Neural cell (in vitro differentiated cells): ENCODE data around the gene LPAR5. TPM values are rescaled to one million over a fixed set of nuclear protein-coding genes. Genes with fewer than 3 reads are reported as not detected.

Experiments used
- H2AFZ ChIP-seq: fragments of 200-600, 300-800 bp; sonication (generic), shearing (Covaris generic); 2 replicates; pipeline ENCODE4 v1.6.0; 2014; ENCODE audit warnings: low read depth, mild to moderate bottlenecking, antibody characterized with exemption, low read length, moderate library complexity
- H3F3A ChIP-seq: fragments of 200-600 bp; shearing (Covaris generic); 2 replicates; pipeline ENCODE4 v1.6.1; 2016; ENCODE audit warnings: mild to moderate bottlenecking, moderate library complexity, mixed read lengths, antibody characterized with exemption, low read length; ENCODE audit not compliant: insufficient read depth, poor library complexity, severe bottlenecking
- H3K27ac ChIP-seq: fragments of 200-600, 300-800 bp; sonication (generic), shearing (Covaris generic); 2 replicates; pipeline ENCODE4 v1.5.1; 2014; ENCODE audit warnings: mild to moderate bottlenecking, low read length, moderate library complexity
- H3K27me3 ChIP-seq: fragments of 300-800, 200-600 bp; sonication (generic), shearing (Covaris generic); 2 replicates; pipeline ENCODE4 v1.6.0; 2014; ENCODE audit warnings: mild to moderate bottlenecking, low read depth, low read length, moderate library complexity; ENCODE audit not compliant: insufficient read depth
- H3K36me3 ChIP-seq: fragments of 300-800, 200-600 bp; sonication (generic), shearing (Covaris generic); 2 replicates; pipeline ENCODE4 v1.5.1; 2014; ENCODE audit warnings: mild to moderate bottlenecking, antibody characterized with exemption, low read length, moderate library complexity; ENCODE audit not compliant: insufficient read depth
- H3K4me2 ChIP-seq: fragments of 300-800, 200-600 bp; sonication (generic), shearing (Covaris generic); 2 replicates; pipeline ENCODE4 v1.6.0; 2014; ENCODE audit warnings: mild to moderate bottlenecking, low read length
- H3K4me3 ChIP-seq: fragments of 300-800, 200-600 bp; sonication (generic), shearing (Covaris generic); 2 replicates; pipeline ENCODE4 v1.5.1; 2014; ENCODE audit warnings: mild to moderate bottlenecking, low read length, moderate library complexity
- H3K79me2 ChIP-seq: fragments of 200-600 bp; shearing (Covaris generic); replicated peaks from 2 replicates; pipeline ENCODE4 v1.6.0; 2014; ENCODE audit warnings: mild to moderate bottlenecking, low read length, moderate library complexity; ENCODE audit not compliant: insufficient read depth
- H3K9ac ChIP-seq: fragments of 300-800, 200-600 bp; sonication (generic), shearing (Covaris generic); 2 replicates; pipeline ENCODE4 v1.6.1; 2016; ENCODE audit warnings: mild to moderate bottlenecking, low read length, mixed read lengths
- H3K9me2 ChIP-seq: fragments of 200-600 bp; shearing (Covaris generic); 2 replicates; pipeline ENCODE4 v1.6.1; 2016; ENCODE audit warnings: mild to moderate bottlenecking, low read length, mixed read lengths; ENCODE audit not compliant: insufficient read depth
- H3K9me3 ChIP-seq: fragments of 200-600, 300-800 bp; sonication (generic), shearing (Covaris generic); 2 replicates; pipeline ENCODE4 v1.6.1; 2016; ENCODE audit warnings: mild to moderate bottlenecking, mixed run types, low read length, moderate library complexity, mixed read lengths
- H4K20me1 ChIP-seq: fragments of 200-600 bp; shearing (Covaris generic); 2 replicates; pipeline ENCODE4 v1.6.1; 2016; ENCODE audit warnings: mild to moderate bottlenecking, mixed run types; ENCODE audit not compliant: insufficient read depth
- EP300 ChIP-seq: fragments of 450-650 bp; conservative IDR thresholded peaks from 2 replicates; pipeline ENCODE4 v1.6.1; 2014; ENCODE audit warnings: antibody characterized with exemption, mild to moderate bottlenecking, moderate library complexity; ENCODE audit not compliant: poor library complexity, severe bottlenecking
- EZH2 ChIP-seq: fragments of 200-600, 300-800 bp; shearing (Covaris generic), sonication (generic); IDR thresholded peaks from 2 replicates; pipeline ENCODE4 v1.6.1; 2014; ENCODE audit warnings: antibody characterized with exemption, low read length, borderline replicate concordance, mild to moderate bottlenecking; ENCODE audit not compliant: insufficient read depth, poor library complexity, severe bottlenecking
- MXI1 ChIP-seq: fragments of 450-650 bp; conservative IDR thresholded peaks from 2 replicates; pipeline ENCODE4 v1.6.1; 2014; ENCODE audit warnings: antibody characterized with exemption, mild to moderate bottlenecking; ENCODE audit not compliant: poor library complexity, severe bottlenecking
- POLR2AphosphoS5 ChIP-seq: IDR thresholded peaks from 2 replicates; pipeline ENCODE4 v1.6.1; 2012
- RAD21 ChIP-seq: fragments of 450-650 bp; conservative IDR thresholded peaks from 2 replicates; pipeline ENCODE4 v1.6.1; 2014; ENCODE audit warnings: antibody characterized with exemption, mild to moderate bottlenecking, moderate library complexity
- SMC3 ChIP-seq: fragments of 450-650 bp; conservative IDR thresholded peaks from 2 replicates; pipeline ENCODE4 v1.6.1; 2014; ENCODE audit warnings: antibody characterized with exemption, mild to moderate bottlenecking, moderate library complexity; ENCODE audit not compliant: poor library complexity
- TAF1 ChIP-seq: IDR thresholded peaks from 2 replicates; pipeline ENCODE4 v1.6.1; 2012; ENCODE audit warnings: low read depth
- polyA plus RNA-seq: library from polyadenylated mRNA; depleted of rRNA; stranded (reverse); fragments of >200 nt; gene quantifications from 2 replicates; pipeline ENCODE4 v1.2.3, GENCODE V29; 2014
- TF ChIP-seq, protein P1 (sequence below): IDR thresholded peaks from 2 replicates; pipeline ENCODE4 v1.6.1; 2012; ENCODE audit warnings: borderline replicate concordance
- TF ChIP-seq, protein P2 (sequence below): fragments of 450-650 bp; IDR thresholded peaks from 2 replicates; pipeline ENCODE4 v1.5.1; 2014; ENCODE audit warnings: antibody characterized with exemption, mild to moderate bottlenecking, moderate library complexity; ENCODE audit not compliant: poor library complexity, severe bottlenecking

LPAR5 gene
- polyA plus RNA-seq, 1 donor from 2014 or later = not detected

GRCh38 chr12:6627616-6628015 is 8.1 kb downstream of the LPAR5 start:
- Histone ChIP-seq H3K36me3 (no peaks in the 10 kb centered on the region), H3K4me3 (no peak overlapping the region), H2AFZ (no peak overlapping the region), H3K4me2 (no peak overlapping the region), H3K9me3 (no peaks in the 10 kb centered on the region), H3K27me3 (no peaks in the 10 kb centered on the region), H3K9me2 (no peaks in the 10 kb centered on the region), H3K79me2 (no peaks in the 10 kb centered on the region), H3K9ac (no peak overlapping the region), H3K27ac (no peak overlapping the region), H4K20me1 (no peaks in the 10 kb centered on the region), H3F3A (no peaks in the 10 kb centered on the region)
- TF ChIP-seq, protein P1, sequence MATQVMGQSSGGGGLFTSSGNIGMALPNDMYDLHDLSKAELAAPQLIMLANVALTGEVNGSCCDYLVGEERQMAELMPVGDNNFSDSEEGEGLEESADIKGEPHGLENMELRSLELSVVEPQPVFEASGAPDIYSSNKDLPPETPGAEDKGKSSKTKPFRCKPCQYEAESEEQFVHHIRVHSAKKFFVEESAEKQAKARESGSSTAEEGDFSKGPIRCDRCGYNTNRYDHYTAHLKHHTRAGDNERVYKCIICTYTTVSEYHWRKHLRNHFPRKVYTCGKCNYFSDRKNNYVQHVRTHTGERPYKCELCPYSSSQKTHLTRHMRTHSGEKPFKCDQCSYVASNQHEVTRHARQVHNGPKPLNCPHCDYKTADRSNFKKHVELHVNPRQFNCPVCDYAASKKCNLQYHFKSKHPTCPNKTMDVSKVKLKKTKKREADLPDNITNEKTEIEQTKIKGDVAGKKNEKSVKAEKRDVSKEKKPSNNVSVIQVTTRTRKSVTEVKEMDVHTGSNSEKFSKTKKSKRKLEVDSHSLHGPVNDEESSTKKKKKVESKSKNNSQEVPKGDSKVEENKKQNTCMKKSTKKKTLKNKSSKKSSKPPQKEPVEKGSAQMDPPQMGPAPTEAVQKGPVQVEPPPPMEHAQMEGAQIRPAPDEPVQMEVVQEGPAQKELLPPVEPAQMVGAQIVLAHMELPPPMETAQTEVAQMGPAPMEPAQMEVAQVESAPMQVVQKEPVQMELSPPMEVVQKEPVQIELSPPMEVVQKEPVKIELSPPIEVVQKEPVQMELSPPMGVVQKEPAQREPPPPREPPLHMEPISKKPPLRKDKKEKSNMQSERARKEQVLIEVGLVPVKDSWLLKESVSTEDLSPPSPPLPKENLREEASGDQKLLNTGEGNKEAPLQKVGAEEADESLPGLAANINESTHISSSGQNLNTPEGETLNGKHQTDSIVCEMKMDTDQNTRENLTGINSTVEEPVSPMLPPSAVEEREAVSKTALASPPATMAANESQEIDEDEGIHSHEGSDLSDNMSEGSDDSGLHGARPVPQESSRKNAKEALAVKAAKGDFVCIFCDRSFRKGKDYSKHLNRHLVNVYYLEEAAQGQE = no peak
- no peak for TF ChIP-seq RAD21
- TF ChIP-seq POLR2AphosphoS5 = no peak
- TF ChIP-seq, protein P2, sequence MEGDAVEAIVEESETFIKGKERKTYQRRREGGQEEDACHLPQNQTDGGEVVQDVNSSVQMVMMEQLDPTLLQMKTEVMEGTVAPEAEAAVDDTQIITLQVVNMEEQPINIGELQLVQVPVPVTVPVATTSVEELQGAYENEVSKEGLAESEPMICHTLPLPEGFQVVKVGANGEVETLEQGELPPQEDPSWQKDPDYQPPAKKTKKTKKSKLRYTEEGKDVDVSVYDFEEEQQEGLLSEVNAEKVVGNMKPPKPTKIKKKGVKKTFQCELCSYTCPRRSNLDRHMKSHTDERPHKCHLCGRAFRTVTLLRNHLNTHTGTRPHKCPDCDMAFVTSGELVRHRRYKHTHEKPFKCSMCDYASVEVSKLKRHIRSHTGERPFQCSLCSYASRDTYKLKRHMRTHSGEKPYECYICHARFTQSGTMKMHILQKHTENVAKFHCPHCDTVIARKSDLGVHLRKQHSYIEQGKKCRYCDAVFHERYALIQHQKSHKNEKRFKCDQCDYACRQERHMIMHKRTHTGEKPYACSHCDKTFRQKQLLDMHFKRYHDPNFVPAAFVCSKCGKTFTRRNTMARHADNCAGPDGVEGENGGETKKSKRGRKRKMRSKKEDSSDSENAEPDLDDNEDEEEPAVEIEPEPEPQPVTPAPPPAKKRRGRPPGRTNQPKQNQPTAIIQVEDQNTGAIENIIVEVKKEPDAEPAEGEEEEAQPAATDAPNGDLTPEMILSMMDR = no peak
- no peak for TF ChIP-seq SMC3
- no peak for TF ChIP-seq MXI1
- TF ChIP-seq EP300 = no peak
- no peak for TF ChIP-seq TAF1
- no peak for TF ChIP-seq EZH2

GRCh38 chr12:6626654-6627283 is 9.0 kb downstream of the LPAR5 start:
- H4K20me1 ChIP-seq = no peaks in the 10 kb centered on the region
- H3K4me3 ChIP-seq = no peak overlapping the region
- no peak overlapping the region for H3K4me2 ChIP-seq
- H3K9me2 ChIP-seq = no peaks in the 10 kb centered on the region
- H3K9ac ChIP-seq = no peak overlapping the region
- no peaks in the 10 kb centered on the region for H3K27me3 ChIP-seq
- H2AFZ ChIP-seq = no peak overlapping the region
- TF ChIP-seq, protein P1 = no peak
- no peak for TF ChIP-seq TAF1
- TF ChIP-seq SMC3 = no peak
- TF ChIP-seq EP300 = no peak
- H3K79me2 ChIP-seq = no peaks in the 10 kb centered on the region
- no peak overlapping the region for H3K27ac ChIP-seq
- no peaks in the 10 kb centered on the region for H3F3A ChIP-seq
- no peaks in the 10 kb centered on the region for H3K36me3 ChIP-seq
- H3K9me3 ChIP-seq = no peaks in the 10 kb centered on the region
